Epidermal melanocyte (primary cell): Measurements from ENCODE around the gene TLR10.
"Not testable (repeated sequence)": the region's sequence is repeated elsewhere in the genome, so short reads cannot be mapped to it uniquely, and the experiment has no call there.

Source experiments
- DNase-seq: peaks from one replicate; pipeline ENCODE4 v3.0.0; 2011; ENCODE audit warnings: low spot score; ENCODE audit not compliant: insufficient read length

Gene TLR10

GRCh38 chr4:38802561-38803355, 20.0 kb upstream of the TLR10 start:
- DNase-seq = no peak

- no peak for DNase-seq
Measured at GRCh38 chr4:38800961-38801450, 18.2 kb upstream of the TLR10 start.

- no peak for DNase-seq
Measured at GRCh38 chr4:38800366-38800765, 17.6 kb upstream of the TLR10 start.

GRCh38 chr4:38795087-38795486, 12.3 kb upstream of the TLR10 start:
- no peak for DNase-seq

GRCh38 chr4:38794051-38794450, 11.3 kb upstream of the TLR10 start:
- DNase-seq = no peak

GRCh38 chr4:38791010-38791409, 8.2 kb upstream of the TLR10 start:
- DNase-seq = no peak

- DNase-seq = no peak
Measured at GRCh38 chr4:38788317-38788716, 5.5 kb upstream of the TLR10 start.

GRCh38 chr4:38787693-38788092, 4.9 kb upstream of the TLR10 start:
- DNase-seq = no peak

- DNase-seq = no peak
Measured at GRCh38 chr4:38785901-38786402, 3.2 kb upstream of the TLR10 start.

GRCh38 chr4:38785041-38785790, 2.4 kb upstream of the TLR10 start:
- no peak for DNase-seq

- DNase-seq = no peak
Measured at GRCh38 chr4:38784141-38784540, 1.4 kb upstream of the TLR10 start.

- DNase-seq = no peak
Measured at GRCh38 chr4:38783109-38783460, 295 bp upstream of the TLR10 start.

GRCh38 chr4:38781854-38782261, 932 bp downstream of the TLR10 start:
- DNase-seq = no peak

- no peak for DNase-seq
Measured at GRCh38 chr4:38780833-38781484, 1.8 kb downstream of the TLR10 start.

- no peak for DNase-seq
Measured at GRCh38 chr4:38779790-38780189, 3.0 kb downstream of the TLR10 start.

GRCh38 chr4:38777925-38778324, 4.9 kb downstream of the TLR10 start:
- not testable (repeated sequence) for DNase-seq

- no peak for DNase-seq
Measured at GRCh38 chr4:38775326-38775725, 7.5 kb downstream of the TLR10 start.

- DNase-seq = no peak
Measured at GRCh38 chr4:38774181-38774955, 8.4 kb downstream of the TLR10 start.

GRCh38 chr4:38770281-38770680, 12.5 kb downstream of the TLR10 start:
- not testable (repeated sequence) for DNase-seq

- no peak for DNase-seq
Measured at GRCh38 chr4:38769857-38770256, 12.9 kb downstream of the TLR10 start.

GRCh38 chr4:38769441-38769840, 13.3 kb downstream of the TLR10 start:
- no peak for DNase-seq
